Progenitor cell of endocrine pancreas (in vitro differentiated cells): ENCODE measurements around the gene TMPO. TPM values are rescaled to one million over a fixed set of nuclear protein-coding genes. Genes with fewer than 3 reads are reported as not detected.
A peak's percentile ranks its signal among the peaks of the same experiment; 100 is the strongest.

Experiments
- DNase-seq: peaks from one replicate; pipeline ENCODE4 v3.0.0; 2021; ENCODE audit warnings: low spot score; ENCODE audit not compliant: unreplicated experiment
- H3K27ac Mint-ChIP-seq: 2 replicates; pipeline ENCODE4 v1.8.0; 2021; ENCODE audit warnings: mild to moderate bottlenecking, moderate library complexity, mixed read lengths
- H3K27me3 Mint-ChIP-seq: 2 replicates; pipeline ENCODE4 v1.8.0; 2021; ENCODE audit warnings: mixed read lengths
- H3K36me3 Mint-ChIP-seq: 2 replicates; pipeline ENCODE4 v1.8.0; 2022; ENCODE audit warnings: mixed read lengths; ENCODE audit not compliant: insufficient read depth
- H3K4me1 Mint-ChIP-seq: 2 replicates; pipeline ENCODE4 v1.8.0; 2021; ENCODE audit warnings: low read depth, mixed read lengths
- H3K4me3 Mint-ChIP-seq: 2 replicates; pipeline ENCODE4 v1.8.0; 2021; ENCODE audit warnings: low read depth, mild to moderate bottlenecking, moderate library complexity, mixed read lengths
- H3K9me3 Mint-ChIP-seq: 2 replicates; pipeline ENCODE4 v1.8.0; 2021; ENCODE audit warnings: low read depth, mixed read lengths
- total RNA-seq: library from RNA; stranded (reverse); gene quantifications from 2 replicates; pipeline ENCODE4 v1.2.1, GENCODE V29; 2021
- TF ChIP-seq, protein P1 (sequence below): fragments of 200-600 bp; sonication (generic); IDR thresholded peaks from one replicate; pipeline ENCODE4 v1.5.0; 2021; ENCODE audit warnings: antibody characterized with exemption, mild to moderate bottlenecking; ENCODE audit not compliant: unreplicated experiment

TMPO gene
- total RNA-seq, 1 donor from 2014 or later = 203 TPM

DNA sequence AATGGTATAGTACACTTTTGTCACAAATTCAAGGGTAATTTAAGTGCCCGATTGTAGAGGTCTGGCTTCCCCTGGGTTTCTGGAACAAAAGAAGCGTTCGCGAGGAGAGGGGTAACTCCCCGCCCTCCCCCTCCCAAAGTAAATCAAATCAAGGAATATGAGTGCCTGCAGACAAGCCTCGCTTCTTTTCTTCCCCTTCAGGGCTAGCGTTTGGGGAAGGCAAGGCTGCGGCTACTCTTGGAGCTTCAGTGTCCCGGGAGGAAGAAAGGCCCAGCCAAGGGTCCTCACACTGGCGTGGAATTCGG, 456 bp upstream of the TMPO start:
- no peak for DNase-seq
- Mint-ChIP-seq H3K4me1 (peaks cover 18% of the 10 kb centered on the region), H3K9me3 (no peaks in the 10 kb centered on the region), H3K36me3 (peaks cover 1% of the 10 kb centered on the region), H3K4me3 (peak overlapping the region; percentile 96), H3K27ac (peak overlapping the region; percentile 100), H3K27me3 (no peaks in the 10 kb centered on the region)
- TF ChIP-seq, protein P1, sequence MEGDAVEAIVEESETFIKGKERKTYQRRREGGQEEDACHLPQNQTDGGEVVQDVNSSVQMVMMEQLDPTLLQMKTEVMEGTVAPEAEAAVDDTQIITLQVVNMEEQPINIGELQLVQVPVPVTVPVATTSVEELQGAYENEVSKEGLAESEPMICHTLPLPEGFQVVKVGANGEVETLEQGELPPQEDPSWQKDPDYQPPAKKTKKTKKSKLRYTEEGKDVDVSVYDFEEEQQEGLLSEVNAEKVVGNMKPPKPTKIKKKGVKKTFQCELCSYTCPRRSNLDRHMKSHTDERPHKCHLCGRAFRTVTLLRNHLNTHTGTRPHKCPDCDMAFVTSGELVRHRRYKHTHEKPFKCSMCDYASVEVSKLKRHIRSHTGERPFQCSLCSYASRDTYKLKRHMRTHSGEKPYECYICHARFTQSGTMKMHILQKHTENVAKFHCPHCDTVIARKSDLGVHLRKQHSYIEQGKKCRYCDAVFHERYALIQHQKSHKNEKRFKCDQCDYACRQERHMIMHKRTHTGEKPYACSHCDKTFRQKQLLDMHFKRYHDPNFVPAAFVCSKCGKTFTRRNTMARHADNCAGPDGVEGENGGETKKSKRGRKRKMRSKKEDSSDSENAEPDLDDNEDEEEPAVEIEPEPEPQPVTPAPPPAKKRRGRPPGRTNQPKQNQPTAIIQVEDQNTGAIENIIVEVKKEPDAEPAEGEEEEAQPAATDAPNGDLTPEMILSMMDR = no peak

GRCh38 chr12:98516111-98516873, 902 bp downstream of the TMPO start:
- H3K4me1 Mint-ChIP-seq = peaks cover 20% of the 10 kb centered on the region
- H3K27me3 Mint-ChIP-seq = no peaks in the 10 kb centered on the region
- peak; percentile 63 for DNase-seq
- peaks cover 3% of the 10 kb centered on the region for H3K36me3 Mint-ChIP-seq
- H3K4me3 Mint-ChIP-seq = peak overlapping the region; percentile 98
- no peaks in the 10 kb centered on the region for H3K9me3 Mint-ChIP-seq
- TF ChIP-seq, protein P1 = peak; percentile 60
- H3K27ac Mint-ChIP-seq = peak overlapping the region; percentile 99

- TF ChIP-seq, protein P1 = no peak
- Mint-ChIP-seq H3K9me3 (no peaks in the 10 kb centered on the region), H3K27me3 (no peaks in the 10 kb centered on the region), H3K36me3 (peaks cover 9% of the 10 kb centered on the region), H3K27ac (peak overlapping the region; percentile 78), H3K4me3 (peak overlapping the region; percentile 98), H3K4me1 (peaks cover 14% of the 10 kb centered on the region)
- no peak for DNase-seq
Observed at GRCh38 chr12:98519257-98519907, 4.0 kb downstream of the TMPO start.

DNA sequence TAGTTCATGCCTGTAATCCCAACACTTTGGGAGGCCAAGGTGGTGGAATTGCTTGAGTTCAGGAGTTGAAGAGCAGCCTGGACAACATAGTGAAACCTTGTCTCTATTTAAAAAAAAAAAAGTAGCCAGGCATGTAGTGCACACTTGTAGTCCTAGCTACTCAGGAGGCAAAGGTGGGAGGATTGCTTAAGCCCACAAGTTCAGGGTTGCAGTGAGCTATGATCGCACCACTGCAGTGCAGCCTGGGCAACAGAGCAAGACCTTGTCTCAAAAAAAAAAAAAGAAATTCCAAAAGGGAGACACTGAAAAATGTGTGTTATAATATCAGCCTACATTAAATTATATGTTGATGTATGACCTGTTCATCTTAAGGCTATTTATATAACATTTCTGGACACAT, 14.7 kb downstream of the TMPO start:
- Mint-ChIP-seq H3K4me3 (no peak overlapping the region), H3K4me1 (peaks cover 7% of the 10 kb centered on the region), H3K36me3 (peaks cover 32% of the 10 kb centered on the region), H3K27ac (no peak overlapping the region), H3K27me3 (no peaks in the 10 kb centered on the region), H3K9me3 (no peaks in the 10 kb centered on the region)
- TF ChIP-seq, protein P1 = no peak
- no peak for DNase-seq

DNA sequence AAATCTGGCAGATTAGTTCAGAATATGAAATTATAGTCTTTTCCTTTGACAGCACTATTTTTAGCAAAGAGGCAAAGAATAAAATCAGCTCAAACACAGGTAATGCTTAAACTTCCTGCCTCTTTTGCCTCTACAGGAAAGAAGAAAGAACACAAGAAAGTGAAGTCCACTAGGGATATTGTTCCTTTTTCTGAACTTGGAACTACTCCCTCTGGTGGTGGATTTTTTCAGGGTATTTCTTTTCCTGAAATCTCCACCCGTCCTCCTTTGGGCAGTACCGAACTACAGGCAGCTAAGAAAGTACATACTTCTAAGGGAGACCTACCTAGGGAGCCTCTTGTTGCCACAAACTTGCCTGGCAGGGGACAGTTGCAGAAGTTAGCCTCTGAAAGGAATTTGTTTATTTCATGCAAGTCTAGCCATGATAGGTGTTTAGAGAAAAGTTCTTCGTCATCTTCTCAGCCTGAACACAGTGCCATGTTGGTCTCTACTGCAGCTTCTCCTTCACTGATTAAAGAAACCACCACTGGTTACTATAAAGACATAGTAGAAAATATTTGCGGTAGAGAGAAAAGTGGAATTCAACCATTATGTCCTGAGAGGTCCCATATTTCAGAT, 17.4 kb downstream of the TMPO start:
- DNase-seq = no peak
- Mint-ChIP-seq H3K36me3 (peaks cover 34% of the 10 kb centered on the region), H3K27ac (no peak overlapping the region), H3K4me3 (no peak overlapping the region), H3K9me3 (no peaks in the 10 kb centered on the region), H3K27me3 (no peaks in the 10 kb centered on the region), H3K4me1 (peaks cover 17% of the 10 kb centered on the region)
- TF ChIP-seq, protein P1 = peak; percentile 63
